Gastroesophageal sphincter (tissue), 4 donors: ENCODE results near the gene TWF2. TPM values are rescaled to one million over a fixed set of nuclear protein-coding genes. Genes with fewer than 3 reads are reported as not detected.

Source experiments
- ATAC-seq: fragments of 150-250 bp; one replicate; pipeline ENCODE4 v1.9.1; 2016; ENCODE audit warnings: mild to moderate bottlenecking, moderate library complexity
- H3K27ac ChIP-seq, 4 donors: fragments of 200-600 bp; sonication (generic) in 3 of 4; 1 replicate in 3 of 4; 2 replicates in 1 of 4; pipeline ENCODE4 v1.5.1; 2016 to 2019
- H3K27me3 ChIP-seq: fragments of 200-600 bp; sonication (generic); one replicate; pipeline ENCODE4 v1.5.1; 2019
- H3K36me3 ChIP-seq, 2 donors: fragments of 200-600 bp; sonication (generic); one replicate each; pipeline ENCODE4 v1.5.1; 2019; ENCODE audit warnings: control low read depth in 1 of 2
- H3K4me1 ChIP-seq, 3 donors: fragments of 200-600 bp; sonication (generic); 1 replicate in 2 of 3; 2 replicates in 1 of 3; pipeline ENCODE4 v1.5.1; 2016 to 2019; ENCODE audit warnings: control low read depth in 2 of 3
- H3K4me3 ChIP-seq, 2 donors: fragments of 200-600 bp; sonication (generic); one replicate each; pipeline ENCODE4 v1.5.1; 2019; ENCODE audit warnings: mild to moderate bottlenecking in 1 of 2, moderate library complexity in 1 of 2
- H3K9me3 ChIP-seq, 3 donors: fragments of 200-600 bp; sonication (generic); one replicate each; pipeline ENCODE4 v1.5.1; 2017 to 2019; ENCODE audit warnings: control low read depth in 2 of 3
- EP300 ChIP-seq: sonication (generic); formaldehyde crosslinking; IDR thresholded peaks from one replicate; pipeline ENCODE4 v1.6.1; 2017; ENCODE audit warnings: antibody characterized with exemption, mild to moderate bottlenecking
- POLR2A ChIP-seq, 2 donors: fragments of 450-650 bp; IDR thresholded peaks; one replicate each; pipeline ENCODE4 v1.6.1; 2017; ENCODE audit warnings: antibody characterized with exemption in 2 of 2, mild to moderate bottlenecking in 2 of 2, moderate library complexity in 1 of 2
- POLR2AphosphoS5 ChIP-seq: sonication (generic); formaldehyde crosslinking; IDR thresholded peaks from one replicate; pipeline ENCODE4 v1.6.1; 2017; ENCODE audit warnings: antibody characterized with exemption
- WGBS, 2 donors: methylation state at CpG; one replicate each; pipeline ENCODE4 v1.1.5; 2018; ENCODE audit warnings: low coverage in 1 of 2; 5-methylcytosine and 5-hydroxymethylcytosine counted together
- total RNA-seq, 4 donors: library from RNA; depleted of rRNA; stranded (reverse); fragments of >200 nt; gene quantifications; one replicate each; pipeline ENCODE4 v1.1.0, GENCODE V29; 2016
- TF ChIP-seq, protein P1 (sequence below), 4 experiments: fragments of 200-600 bp in 2 of 4; fragments of 450-650 bp in 2 of 4; sonication (generic) in 1 of 4; IDR thresholded peaks; one replicate each; pipeline ENCODE4 v1.5.1; 2017 to 2019; ENCODE audit warnings: antibody characterized with exemption in 4 of 4, mild to moderate bottlenecking in 2 of 4, moderate library complexity in 2 of 4

The TWF2 gene
- total RNA-seq, 4 donors from 2014 or later, result 46.8 to 79.5 (median 69.2) TPM

GRCh38 chr3:52205727-52206372, 33.1 kb downstream of the TWF2 start:
- no peaks in the 10 kb centered on the region for H3K9me3 ChIP-seq
- peaks cover 15 to 97% of the 10 kb centered on the region in 2 donors for H3K36me3 ChIP-seq
- TF ChIP-seq POLR2AphosphoS5 (no peak), POLR2A (IDR thresholded peaks at IDR 0.05) (no peak), EP300 (no peak)
- TF ChIP-seq, protein P1, sequence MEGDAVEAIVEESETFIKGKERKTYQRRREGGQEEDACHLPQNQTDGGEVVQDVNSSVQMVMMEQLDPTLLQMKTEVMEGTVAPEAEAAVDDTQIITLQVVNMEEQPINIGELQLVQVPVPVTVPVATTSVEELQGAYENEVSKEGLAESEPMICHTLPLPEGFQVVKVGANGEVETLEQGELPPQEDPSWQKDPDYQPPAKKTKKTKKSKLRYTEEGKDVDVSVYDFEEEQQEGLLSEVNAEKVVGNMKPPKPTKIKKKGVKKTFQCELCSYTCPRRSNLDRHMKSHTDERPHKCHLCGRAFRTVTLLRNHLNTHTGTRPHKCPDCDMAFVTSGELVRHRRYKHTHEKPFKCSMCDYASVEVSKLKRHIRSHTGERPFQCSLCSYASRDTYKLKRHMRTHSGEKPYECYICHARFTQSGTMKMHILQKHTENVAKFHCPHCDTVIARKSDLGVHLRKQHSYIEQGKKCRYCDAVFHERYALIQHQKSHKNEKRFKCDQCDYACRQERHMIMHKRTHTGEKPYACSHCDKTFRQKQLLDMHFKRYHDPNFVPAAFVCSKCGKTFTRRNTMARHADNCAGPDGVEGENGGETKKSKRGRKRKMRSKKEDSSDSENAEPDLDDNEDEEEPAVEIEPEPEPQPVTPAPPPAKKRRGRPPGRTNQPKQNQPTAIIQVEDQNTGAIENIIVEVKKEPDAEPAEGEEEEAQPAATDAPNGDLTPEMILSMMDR (IDR thresholded peaks at IDR 0.05), result no peak
- no peak overlapping the region for H3K4me3 ChIP-seq
- no peak for ATAC-seq
- peaks cover 0 to 22% (median 0%) of the 10 kb centered on the region in 3 donors for H3K4me1 ChIP-seq
- WGBS, 2 donors, result 78 to 84% methylated on average over 3 to 6 of the region's 6 CpGs
- no peaks in the 10 kb centered on the region for H3K27me3 ChIP-seq
- H3K27ac ChIP-seq, result no peak overlapping the region

- TF ChIP-seq POLR2AphosphoS5, result no peak
- TF ChIP-seq EP300, result no peak
- TF ChIP-seq POLR2A (IDR thresholded peaks at IDR 0.05), result no peak
- TF ChIP-seq, protein P1 (IDR thresholded peaks at IDR 0.05), result no peak
- H3K27me3 ChIP-seq, result no peaks in the 10 kb centered on the region
- H3K27ac ChIP-seq, result no peak overlapping the region
- 73 to 80% methylated on average over 10 of the region's 10 CpGs for WGBS, 2 donors
- no peaks in the 10 kb centered on the region for H3K9me3 ChIP-seq
- no peak overlapping the region for H3K4me3 ChIP-seq
- peaks cover 15 to 96% of the 10 kb centered on the region in 2 donors for H3K36me3 ChIP-seq
- peaks cover 0 to 34% (median 0%) of the 10 kb centered on the region in 3 donors for H3K4me1 ChIP-seq
- ATAC-seq, result no peak
These were observed 34.5 kb downstream of the TWF2 start for GRCh38 chr3:52204337-52205073.

GRCh38 chr3:52203701-52204100, 35.3 kb downstream of the TWF2 start:
- H3K36me3 ChIP-seq, result peaks cover 11 to 92% of the 10 kb centered on the region in 2 donors
- H3K4me3 ChIP-seq, result no peak overlapping the region
- peaks cover 0 to 42% (median 0%) of the 10 kb centered on the region in 3 donors for H3K4me1 ChIP-seq
- H3K9me3 ChIP-seq, result no peaks in the 10 kb centered on the region
- WGBS, 2 donors, result 86% methylated on average over 1 of the region's 1 CpG; no CpG with 5 or more reads in 1 of the 2 donors
- TF ChIP-seq, protein P1 (IDR thresholded peaks at IDR 0.05), result no peak
- TF ChIP-seq POLR2AphosphoS5 (no peak), POLR2A (IDR thresholded peaks at IDR 0.05) (no peak), EP300 (no peak)
- no peaks in the 10 kb centered on the region for H3K27me3 ChIP-seq
- no peak for ATAC-seq
- no peak overlapping the region for H3K27ac ChIP-seq

GRCh38 chr3:52202384-52203077, 36.4 kb downstream of the TWF2 start:
- Histone ChIP-seq H3K9me3 (no peaks in the 10 kb centered on the region), H3K27ac (no peak overlapping the region), H3K27me3 (no peaks in the 10 kb centered on the region), H3K36me3 (peaks cover 4 to 80% of the 10 kb centered on the region in 2 donors), H3K4me1 (peaks cover 0 to 49% (median 3%) of the 10 kb centered on the region in 3 donors), H3K4me3 (no peak overlapping the region)
- ATAC-seq, result no peak
- 67 to 88% methylated on average over 2 to 4 of the region's 4 CpGs for WGBS, 2 donors
- TF ChIP-seq POLR2A (IDR thresholded peaks at IDR 0.05) (no peak), POLR2AphosphoS5 (no peak), EP300 (no peak)
- TF ChIP-seq, protein P1 (IDR thresholded peaks at IDR 0.05), result no peak
